Measurements from ENCODE around the gene ZNF181.

DNA sequence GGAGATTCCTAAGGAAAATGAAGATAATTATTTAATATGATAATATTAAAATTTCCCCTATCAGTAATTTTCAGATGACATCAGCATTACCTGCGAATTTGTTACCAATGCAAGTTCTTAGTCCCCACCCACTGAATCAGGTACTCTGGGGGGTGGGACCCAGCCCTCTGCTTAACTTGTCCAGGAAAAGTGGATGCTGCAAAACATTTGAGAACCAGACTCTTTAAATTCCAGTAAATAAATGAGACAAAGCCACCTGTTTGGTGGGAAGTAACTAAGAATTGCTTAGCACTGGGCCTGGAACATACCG lies 39.5 kb downstream of the ZNF181 start:
- TF ChIP-seq, protein P1, sequence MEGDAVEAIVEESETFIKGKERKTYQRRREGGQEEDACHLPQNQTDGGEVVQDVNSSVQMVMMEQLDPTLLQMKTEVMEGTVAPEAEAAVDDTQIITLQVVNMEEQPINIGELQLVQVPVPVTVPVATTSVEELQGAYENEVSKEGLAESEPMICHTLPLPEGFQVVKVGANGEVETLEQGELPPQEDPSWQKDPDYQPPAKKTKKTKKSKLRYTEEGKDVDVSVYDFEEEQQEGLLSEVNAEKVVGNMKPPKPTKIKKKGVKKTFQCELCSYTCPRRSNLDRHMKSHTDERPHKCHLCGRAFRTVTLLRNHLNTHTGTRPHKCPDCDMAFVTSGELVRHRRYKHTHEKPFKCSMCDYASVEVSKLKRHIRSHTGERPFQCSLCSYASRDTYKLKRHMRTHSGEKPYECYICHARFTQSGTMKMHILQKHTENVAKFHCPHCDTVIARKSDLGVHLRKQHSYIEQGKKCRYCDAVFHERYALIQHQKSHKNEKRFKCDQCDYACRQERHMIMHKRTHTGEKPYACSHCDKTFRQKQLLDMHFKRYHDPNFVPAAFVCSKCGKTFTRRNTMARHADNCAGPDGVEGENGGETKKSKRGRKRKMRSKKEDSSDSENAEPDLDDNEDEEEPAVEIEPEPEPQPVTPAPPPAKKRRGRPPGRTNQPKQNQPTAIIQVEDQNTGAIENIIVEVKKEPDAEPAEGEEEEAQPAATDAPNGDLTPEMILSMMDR (IDR thresholded peaks at IDR 0.05), result no peak
- no peak for TF ChIP-seq POLR2A (IDR thresholded peaks at IDR 0.05)

All from testis (tissue), 2 donors.